Dendritic cell treated with granulocyte-macrophage colony-stimulating factor and Interleukin-4, amounts not matched to agents 40 ng/mL and 50 ng/mL, for 4 days (primary cell): Measurements from ENCODE around the gene LETMD1.
A peak's percentile ranks its signal among the peaks of the same experiment; 100 is the strongest.

ENCODE experiments used
- H3K27ac Mint-ChIP-seq: one replicate; pipeline ENCODE4 v1.8.0; 2022; ENCODE audit warnings: mild to moderate bottlenecking, mixed read lengths
- H3K27me3 Mint-ChIP-seq: one replicate; pipeline ENCODE4 v1.8.0; 2022; ENCODE audit warnings: mild to moderate bottlenecking, mixed read lengths
- H3K36me3 Mint-ChIP-seq: one replicate; pipeline ENCODE4 v1.8.0; 2022; ENCODE audit warnings: low read depth, mixed read lengths
- H3K4me1 Mint-ChIP-seq: one replicate; pipeline ENCODE4 v1.8.0; 2022; ENCODE audit warnings: low read depth, mixed read lengths
- H3K4me3 Mint-ChIP-seq: one replicate; pipeline ENCODE4 v1.8.0; 2022; ENCODE audit warnings: mild to moderate bottlenecking, moderate library complexity, mixed read lengths
- H3K9me3 Mint-ChIP-seq: one replicate; pipeline ENCODE4 v1.8.0; 2022; ENCODE audit warnings: mixed read lengths
- intact Hi-C: fragments of 100-400 bp; cut with micrococcal nuclease; formaldehyde crosslinking; loops from one replicate; pipeline ENCODE4 v1.15.0; 2022

LETMD1 gene

GRCh38 chr12:51033457-51034089 lies 14.6 kb upstream of the LETMD1 start:
- Mint-ChIP-seq H3K4me1 (peaks cover 5% of the 10 kb centered on the region), H3K27ac (no peak overlapping the region), H3K27me3 (peaks cover 2% of the 10 kb centered on the region), H3K36me3 (no peaks in the 10 kb centered on the region), H3K4me3 (no peak overlapping the region), H3K9me3 (no peaks in the 10 kb centered on the region)
- intact Hi-C loops = no loop called here

- intact Hi-C loops = no loop called here
- H3K9me3 Mint-ChIP-seq = no peaks in the 10 kb centered on the region
These were observed 11.8 kb upstream of the LETMD1 start for GRCh38 chr12:51036279-51036678.

GRCh38 chr12:51048661-51049251 lies 629 bp downstream of the LETMD1 start:
- no peaks in the 10 kb centered on the region for H3K27me3 Mint-ChIP-seq
- H3K4me1 Mint-ChIP-seq = peaks cover 18% of the 10 kb centered on the region
- peak overlapping the region; percentile 90 for H3K27ac Mint-ChIP-seq
- intact Hi-C loops = loop anchor here (1.0 kb wide), 1 partner anchor 35 kb away; the partner anchor contains the start of gene CSRNP2
- H3K36me3 Mint-ChIP-seq = peaks cover 45% of the 10 kb centered on the region
- no peaks in the 10 kb centered on the region for H3K9me3 Mint-ChIP-seq
- H3K4me3 Mint-ChIP-seq = peak overlapping the region; percentile 98

More at GRCh38 chr12:51036279-51036678, 11.8 kb upstream of the LETMD1 start:
- Mint-ChIP-seq H3K4me3 (no peak overlapping the region), H3K27me3 (no peaks in the 10 kb centered on the region), H3K36me3 (no peaks in the 10 kb centered on the region), H3K4me1 (no peaks in the 10 kb centered on the region), H3K27ac (no peak overlapping the region)

GRCh38 chr12:51049525-51049924 lies 1.4 kb downstream of the LETMD1 start:
- H3K4me1 Mint-ChIP-seq = peaks cover 18% of the 10 kb centered on the region
- intact Hi-C loops = no loop called here
- no peak overlapping the region for H3K27ac Mint-ChIP-seq
- H3K4me3 Mint-ChIP-seq = no peak overlapping the region
- H3K36me3 Mint-ChIP-seq = peaks cover 52% of the 10 kb centered on the region
- no peaks in the 10 kb centered on the region for H3K27me3 Mint-ChIP-seq
- H3K9me3 Mint-ChIP-seq = no peaks in the 10 kb centered on the region

GRCh38 chr12:51051787-51052186 lies 3.7 kb downstream of the LETMD1 start:
- Mint-ChIP-seq H3K9me3 (no peaks in the 10 kb centered on the region), H3K4me3 (no peak overlapping the region), H3K4me1 (peaks cover 18% of the 10 kb centered on the region), H3K27me3 (no peaks in the 10 kb centered on the region), H3K27ac (no peak overlapping the region), H3K36me3 (peaks cover 75% of the 10 kb centered on the region)
- intact Hi-C loops = no loop called here

GRCh38 chr12:51055060-51055459 lies 6.9 kb downstream of the LETMD1 start:
- Mint-ChIP-seq H3K4me3 (no peak overlapping the region), H3K4me1 (no peaks in the 10 kb centered on the region), H3K36me3 (peaks cover 99% of the 10 kb centered on the region), H3K27ac (no peak overlapping the region), H3K27me3 (no peaks in the 10 kb centered on the region), H3K9me3 (no peaks in the 10 kb centered on the region)
- intact Hi-C loops = no loop called here

- Mint-ChIP-seq H3K27ac (no peak overlapping the region), H3K9me3 (no peaks in the 10 kb centered on the region), H3K36me3 (peaks cover 100% of the 10 kb centered on the region), H3K27me3 (no peaks in the 10 kb centered on the region), H3K4me3 (no peak overlapping the region), H3K4me1 (no peaks in the 10 kb centered on the region)
- intact Hi-C loops = no loop called here
These were observed 8.1 kb downstream of the LETMD1 start for GRCh38 chr12:51056242-51056641.

- intact Hi-C loops = no loop called here
- H3K27ac Mint-ChIP-seq = no peak overlapping the region
- H3K9me3 Mint-ChIP-seq = no peaks in the 10 kb centered on the region
- no peaks in the 10 kb centered on the region for H3K4me1 Mint-ChIP-seq
- H3K4me3 Mint-ChIP-seq = no peak overlapping the region
- H3K27me3 Mint-ChIP-seq = no peaks in the 10 kb centered on the region
- H3K36me3 Mint-ChIP-seq = peaks cover 100% of the 10 kb centered on the region
These were observed 11.0 kb downstream of the LETMD1 start for GRCh38 chr12:51059086-51059485.

GRCh38 chr12:51062631-51063397 lies 14.7 kb downstream of the LETMD1 start:
- no peaks in the 10 kb centered on the region for H3K27me3 Mint-ChIP-seq
- intact Hi-C loops = no loop called here
- no peaks in the 10 kb centered on the region for H3K4me1 Mint-ChIP-seq
- peaks cover 100% of the 10 kb centered on the region for H3K36me3 Mint-ChIP-seq
- H3K4me3 Mint-ChIP-seq = no peak overlapping the region
- no peak overlapping the region for H3K27ac Mint-ChIP-seq
- no peaks in the 10 kb centered on the region for H3K9me3 Mint-ChIP-seq

GRCh38 chr12:51065530-51065929 lies 17.4 kb downstream of the LETMD1 start:
- Mint-ChIP-seq H3K9me3 (no peaks in the 10 kb centered on the region), H3K4me3 (no peak overlapping the region), H3K36me3 (peaks cover 100% of the 10 kb centered on the region), H3K27me3 (no peaks in the 10 kb centered on the region), H3K27ac (no peak overlapping the region), H3K4me1 (no peaks in the 10 kb centered on the region)
- intact Hi-C loops = no loop called here

GRCh38 chr12:51067229-51067628 lies 19.1 kb downstream of the LETMD1 start:
- no peak overlapping the region for H3K4me3 Mint-ChIP-seq
- H3K27me3 Mint-ChIP-seq = no peaks in the 10 kb centered on the region
- no peaks in the 10 kb centered on the region for H3K4me1 Mint-ChIP-seq
- H3K36me3 Mint-ChIP-seq = peaks cover 100% of the 10 kb centered on the region
- intact Hi-C loops = no loop called here
- H3K9me3 Mint-ChIP-seq = no peaks in the 10 kb centered on the region
- H3K27ac Mint-ChIP-seq = no peak overlapping the region

GRCh38 chr12:51067771-51068170 lies 19.6 kb downstream of the LETMD1 start:
- H3K9me3 Mint-ChIP-seq = no peaks in the 10 kb centered on the region
- no peaks in the 10 kb centered on the region for H3K27me3 Mint-ChIP-seq
- no peak overlapping the region for H3K27ac Mint-ChIP-seq
- no peaks in the 10 kb centered on the region for H3K4me1 Mint-ChIP-seq
- H3K4me3 Mint-ChIP-seq = no peak overlapping the region
- intact Hi-C loops = no loop called here
- peaks cover 100% of the 10 kb centered on the region for H3K36me3 Mint-ChIP-seq

- H3K4me3 Mint-ChIP-seq = no peak overlapping the region
- no peaks in the 10 kb centered on the region for H3K4me1 Mint-ChIP-seq
- H3K9me3 Mint-ChIP-seq = no peaks in the 10 kb centered on the region
- peaks cover 98% of the 10 kb centered on the region for H3K36me3 Mint-ChIP-seq
- H3K27me3 Mint-ChIP-seq = no peaks in the 10 kb centered on the region
- H3K27ac Mint-ChIP-seq = no peak overlapping the region
- intact Hi-C loops = no loop called here
These were observed 21.9 kb downstream of the LETMD1 start for GRCh38 chr12:51070004-51070403.

- Mint-ChIP-seq H3K9me3 (no peaks in the 10 kb centered on the region), H3K27ac (no peak overlapping the region), H3K36me3 (peaks cover 97% of the 10 kb centered on the region), H3K4me1 (peaks cover 8% of the 10 kb centered on the region), H3K4me3 (no peak overlapping the region), H3K27me3 (no peaks in the 10 kb centered on the region)
- intact Hi-C loops = no loop called here
These were observed 23.5 kb downstream of the LETMD1 start for GRCh38 chr12:51071663-51072062.
